ENCODE data around the gene MR1.
"Not testable (repeated sequence)": the region's sequence is repeated elsewhere in the genome, so short reads cannot be mapped to it uniquely, and the experiment has no call there.

Gene MR1

GRCh38 chr1:181032535-181032934, 1.2 kb upstream of the MR1 start:
- no peak for DNase-seq

GRCh38 chr1:181033128-181033798, 520 bp upstream of the MR1 start:
- no peak for DNase-seq

- not testable (repeated sequence) for DNase-seq
Measured at GRCh38 chr1:181035210-181035609, 1.4 kb downstream of the MR1 start.

GRCh38 chr1:181036107-181036836, 2.5 kb downstream of the MR1 start:
- DNase-seq: no peak

- DNase-seq: no peak
Measured at GRCh38 chr1:181037386-181037785, 3.6 kb downstream of the MR1 start.

- peak; percentile 74 for DNase-seq
Measured at GRCh38 chr1:181038399-181038873, 4.7 kb downstream of the MR1 start.

GRCh38 chr1:181040284-181040865, 6.6 kb downstream of the MR1 start:
- DNase-seq: no peak

- peak; percentile 17 for DNase-seq
Measured at GRCh38 chr1:181043025-181043888, 9.5 kb downstream of the MR1 start.

GRCh38 chr1:181044449-181044966, 10.7 kb downstream of the MR1 start:
- no peak for DNase-seq

GRCh38 chr1:181045946-181046345, 12.2 kb downstream of the MR1 start:
- DNase-seq: not testable (repeated sequence)

GRCh38 chr1:181049378-181049777, 15.6 kb downstream of the MR1 start:
- DNase-seq: no peak

- no peak for DNase-seq
Measured at GRCh38 chr1:181050922-181051321, 17.1 kb downstream of the MR1 start.

GRCh38 chr1:181056560-181056959, 22.8 kb downstream of the MR1 start:
- no peak for DNase-seq

GRCh38 chr1:181057079-181057478, 23.3 kb downstream of the MR1 start:
- peak; percentile 20 for DNase-seq

GRCh38 chr1:181059435-181059834, 25.7 kb downstream of the MR1 start:
- DNase-seq: no peak

- no peak for DNase-seq
Measured at GRCh38 chr1:181060066-181060465, 26.3 kb downstream of the MR1 start.

- not testable (repeated sequence) for DNase-seq
Measured at GRCh38 chr1:181060947-181061346, 27.2 kb downstream of the MR1 start.

GRCh38 chr1:181061487-181061886, 27.7 kb downstream of the MR1 start:
- no peak for DNase-seq

GRCh38 chr1:181061891-181062835, 28.4 kb downstream of the MR1 start:
- no peak for DNase-seq

- no peak for DNase-seq
Measured at GRCh38 chr1:181062836-181063428, 29.1 kb downstream of the MR1 start.

GRCh38 chr1:181064011-181064623, 30.3 kb downstream of the MR1 start:
- DNase-seq: no peak

Data from NCI-H1092 treated with DMSO at 0.1 percent for 48 hours (cell line).